ENCODE results near the gene SETD3. TPM values are rescaled to one million over a fixed set of nuclear protein-coding genes. Genes with fewer than 3 reads are reported as not detected.

The SETD3 gene
- total and polyA plus RNA-seq, 8 donors, result 24.1 to 119 (median 41.2) TPM

DNA sequence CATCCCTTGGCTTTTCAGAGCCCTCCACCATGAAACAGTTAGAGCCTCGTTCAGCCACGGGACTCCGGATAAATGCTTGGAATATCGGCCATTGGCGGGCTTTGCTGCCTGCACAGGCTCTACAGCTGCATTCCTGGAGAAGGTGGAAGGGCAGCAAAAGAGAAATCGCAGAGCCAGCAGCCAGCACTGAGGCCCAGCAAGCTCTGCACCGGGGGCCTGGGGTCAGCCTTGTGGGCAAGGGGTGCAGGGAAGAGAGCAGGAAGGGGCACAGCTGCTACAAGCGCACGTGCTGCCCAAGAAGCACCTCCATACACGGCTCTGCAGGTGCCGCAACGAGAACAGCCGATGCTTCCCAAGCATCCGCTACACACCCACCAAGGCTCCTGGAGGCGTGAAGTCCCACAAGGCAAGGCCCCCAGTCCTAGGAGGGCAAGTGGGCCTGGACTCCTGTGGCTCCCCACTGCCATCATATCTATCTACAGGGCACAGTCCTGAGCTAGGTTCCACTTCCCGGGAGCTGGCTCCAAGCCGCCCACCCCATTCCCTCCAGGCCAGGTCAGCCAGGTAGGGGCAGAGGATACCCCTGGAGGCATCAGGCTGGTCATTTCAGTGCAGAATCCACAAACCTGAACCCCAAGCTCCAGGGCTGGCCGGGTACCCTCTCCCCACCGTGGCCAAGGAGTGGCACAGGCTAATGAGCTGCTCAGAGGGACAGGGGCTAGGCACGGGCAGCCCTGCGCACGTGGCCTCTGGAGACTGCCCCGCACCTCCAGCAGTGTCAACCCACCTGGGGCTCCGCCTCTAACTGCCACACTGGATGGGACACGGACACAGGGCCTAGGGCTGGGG lies 40.7 kb upstream of the SETD3 start:
- Histone ChIP-seq H3K36me3 (peaks cover 0 to 10% (median 7%) of the 10 kb centered on the region in 4 donors), H3K4me1 (peaks cover 46 to 69% (median 56%) of the 10 kb centered on the region in 4 donors), H3K9me3 (no peaks in the 10 kb centered on the region), H3K4me3 (no peak overlapping the region), H3K27ac (peak overlapping the region in 2 of 5 donors; percentile 80 to 82), H3K27me3 (no peaks in the 10 kb centered on the region)
- intact Hi-C loops (cut with DNase I; ENCODE audit: low total_unique reads), result no loop called here
- TF ChIP-seq, protein P1, sequence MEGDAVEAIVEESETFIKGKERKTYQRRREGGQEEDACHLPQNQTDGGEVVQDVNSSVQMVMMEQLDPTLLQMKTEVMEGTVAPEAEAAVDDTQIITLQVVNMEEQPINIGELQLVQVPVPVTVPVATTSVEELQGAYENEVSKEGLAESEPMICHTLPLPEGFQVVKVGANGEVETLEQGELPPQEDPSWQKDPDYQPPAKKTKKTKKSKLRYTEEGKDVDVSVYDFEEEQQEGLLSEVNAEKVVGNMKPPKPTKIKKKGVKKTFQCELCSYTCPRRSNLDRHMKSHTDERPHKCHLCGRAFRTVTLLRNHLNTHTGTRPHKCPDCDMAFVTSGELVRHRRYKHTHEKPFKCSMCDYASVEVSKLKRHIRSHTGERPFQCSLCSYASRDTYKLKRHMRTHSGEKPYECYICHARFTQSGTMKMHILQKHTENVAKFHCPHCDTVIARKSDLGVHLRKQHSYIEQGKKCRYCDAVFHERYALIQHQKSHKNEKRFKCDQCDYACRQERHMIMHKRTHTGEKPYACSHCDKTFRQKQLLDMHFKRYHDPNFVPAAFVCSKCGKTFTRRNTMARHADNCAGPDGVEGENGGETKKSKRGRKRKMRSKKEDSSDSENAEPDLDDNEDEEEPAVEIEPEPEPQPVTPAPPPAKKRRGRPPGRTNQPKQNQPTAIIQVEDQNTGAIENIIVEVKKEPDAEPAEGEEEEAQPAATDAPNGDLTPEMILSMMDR (IDR thresholded peaks at IDR 0.05), result no peak
- TF ChIP-seq POLR2A (IDR thresholded peaks at IDR 0.05) (no peak), POLR2AphosphoS5 (IDR thresholded peaks at IDR 0.05) (no peak), EP300 (IDR thresholded peaks at IDR 0.05) (no peak)
- WGBS, 5 donors, result 91 to 94% (median 93%) methylated on average over 17 to 25 of the region's 25 CpGs
- DNase-seq, result no peak

DNA sequence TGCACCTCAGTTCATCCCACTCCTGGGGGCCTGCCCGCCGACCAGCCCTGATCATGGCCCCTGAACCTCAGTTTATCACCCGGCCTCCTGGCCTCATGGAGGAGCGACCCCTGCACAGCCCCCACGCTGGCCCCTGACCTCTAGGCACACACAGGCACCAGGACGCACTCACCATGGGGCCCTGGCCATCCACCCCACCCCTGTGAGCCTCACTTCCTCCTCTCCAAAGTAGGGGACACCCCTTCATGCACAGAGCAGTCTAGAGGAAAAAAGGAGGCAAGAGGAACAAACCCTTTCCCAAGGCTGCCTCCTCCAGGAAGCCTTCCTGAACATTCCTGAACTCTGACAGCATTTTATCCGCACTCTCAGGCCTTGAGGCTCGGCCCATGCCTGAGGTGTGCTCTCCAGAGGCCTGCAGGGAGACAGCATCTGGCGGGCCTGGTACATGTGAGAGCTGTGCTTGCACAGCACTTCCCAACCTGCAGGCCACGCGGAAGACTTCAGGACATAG lies 40.0 kb upstream of the SETD3 start:
- peaks cover 45 to 61% (median 49%) of the 10 kb centered on the region in 4 donors for H3K4me1 ChIP-seq
- DNase-seq, result no peak

DNA sequence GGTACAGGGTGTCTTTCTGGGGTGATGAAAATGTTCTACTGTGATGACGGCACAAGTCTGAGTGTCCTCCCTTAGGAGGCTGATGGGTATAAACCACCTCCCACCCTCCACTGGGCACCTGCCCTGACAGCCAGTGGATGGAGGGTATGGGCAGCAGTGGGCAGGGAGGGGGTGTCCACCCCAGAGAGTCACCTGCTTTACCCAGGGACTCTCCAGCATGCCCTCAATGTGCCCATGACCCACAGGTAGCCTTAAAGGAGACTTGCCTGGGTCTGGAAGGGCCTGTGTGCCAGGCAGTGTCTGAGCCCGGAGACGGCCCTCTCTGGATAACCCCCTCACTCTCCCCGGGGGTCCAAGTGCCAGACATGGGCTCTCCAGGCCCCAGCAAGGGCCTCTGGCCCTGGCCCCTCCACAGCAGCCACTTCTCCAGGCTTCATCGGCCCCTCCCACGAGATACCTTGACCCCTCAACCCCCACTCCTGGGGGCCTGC lies 39.3 kb upstream of the SETD3 start:
- Histone ChIP-seq H3K4me3 (no peak overlapping the region), H3K36me3 (peaks cover 0 to 22% (median 20%) of the 10 kb centered on the region in 4 donors), H3K27ac (peak overlapping the region in 1 of 5 donors; percentile 5), H3K4me1 (peaks cover 38 to 55% (median 42%) of the 10 kb centered on the region in 4 donors), H3K9me3 (no peaks in the 10 kb centered on the region), H3K27me3 (no peaks in the 10 kb centered on the region)
- WGBS, 5 donors, result 73 to 89% (median 85%) methylated on average over 3 to 6 of the region's 6 CpGs
- TF ChIP-seq POLR2AphosphoS5 (IDR thresholded peaks at IDR 0.05) (no peak), POLR2A (IDR thresholded peaks at IDR 0.05) (no peak), EP300 (IDR thresholded peaks at IDR 0.05) (no peak)
- TF ChIP-seq, protein P1 (IDR thresholded peaks at IDR 0.05), result no peak
- no peak for DNase-seq
- intact Hi-C loops (cut with DNase I; ENCODE audit: low total_unique reads), result loop anchor here (5.0 kb wide), 1 partner anchor 112 kb away; no protein-coding TSS in a partner anchor

More for the DNA sequence above, 40.0 kb upstream of the SETD3 start:
- TF ChIP-seq POLR2A (IDR thresholded peaks at IDR 0.05) (no peak), POLR2AphosphoS5 (IDR thresholded peaks at IDR 0.05) (no peak), EP300 (IDR thresholded peaks at IDR 0.05) (no peak)
- TF ChIP-seq, protein P1 (IDR thresholded peaks at IDR 0.05), result no peak
- Histone ChIP-seq H3K27me3 (no peaks in the 10 kb centered on the region), H3K4me3 (no peak overlapping the region), H3K36me3 (peaks cover 0 to 15% (median 13%) of the 10 kb centered on the region in 4 donors), H3K9me3 (no peaks in the 10 kb centered on the region), H3K27ac (no peak overlapping the region)
- WGBS, 5 donors, result 77 to 91% (median 84%) methylated on average over 9 to 11 of the region's 11 CpGs
- intact Hi-C loops (cut with DNase I; ENCODE audit: low total_unique reads), result no loop called here

DNA sequence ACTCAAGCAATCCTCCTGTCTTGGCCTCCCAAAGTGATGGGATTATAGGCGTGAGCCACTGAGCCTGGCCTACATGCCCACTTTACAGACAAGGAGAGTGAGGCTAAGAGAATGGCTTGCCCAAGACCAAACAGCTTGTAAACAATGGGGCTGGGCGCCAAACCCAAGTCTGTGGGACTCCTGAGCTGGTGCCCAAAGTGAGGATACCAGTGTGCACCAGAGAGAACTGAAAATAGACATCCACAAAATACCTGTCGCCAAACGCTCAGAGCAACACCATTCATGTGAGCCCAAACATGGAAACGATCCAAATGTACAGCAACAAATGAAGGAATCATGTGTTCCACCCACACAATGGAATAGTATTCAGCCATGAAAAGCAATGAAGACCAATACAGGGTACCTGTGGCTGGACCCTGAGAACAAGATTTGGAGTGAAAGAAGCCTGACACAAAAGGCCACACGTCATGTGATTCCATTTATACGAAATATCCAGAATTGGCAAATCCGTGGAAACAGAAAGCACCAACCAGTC lies 38.8 kb upstream of the SETD3 start:
- DNase-seq, result peak in 1 of 2 donors; percentile 3
- peaks cover 32 to 49% (median 37%) of the 10 kb centered on the region in 4 donors for H3K4me1 ChIP-seq
- no peak overlapping the region for H3K4me3 ChIP-seq
- TF ChIP-seq, protein P1 (IDR thresholded peaks at IDR 0.05), result no peak
- no peak for TF ChIP-seq POLR2AphosphoS5 (IDR thresholded peaks at IDR 0.05)
- TF ChIP-seq POLR2A (IDR thresholded peaks at IDR 0.05), result no peak
- no peak for TF ChIP-seq EP300 (IDR thresholded peaks at IDR 0.05)
- H3K36me3 ChIP-seq, result peaks cover 0 to 27% (median 25%) of the 10 kb centered on the region in 4 donors
- H3K27me3 ChIP-seq, result no peaks in the 10 kb centered on the region
- 89 to 97% (median 90%) methylated on average over 8 of the region's 8 CpGs for WGBS, 5 donors
- intact Hi-C loops (cut with DNase I; ENCODE audit: low total_unique reads), result loop anchor here (5.0 kb wide), 1 partner anchor 113 kb away; no protein-coding TSS in a partner anchor
- H3K9me3 ChIP-seq, result no peaks in the 10 kb centered on the region
- peak overlapping the region in 1 of 5 donors; percentile 5 for H3K27ac ChIP-seq

Measured in stomach (tissue), 9 donors.